ENCODE results near the gene PAPLN. TPM values are rescaled to one million over a fixed set of nuclear protein-coding genes. Genes with fewer than 3 reads are reported as not detected.

PAPLN gene
- polyA plus RNA-seq, 1 donor (not counting 4 experiments of a cell fraction or from before 2014, with no cell fraction given), result 8.2 TPM

GRCh38 chr14:73264885-73265720 lies 27.8 kb downstream of the PAPLN start:
- Histone ChIP-seq H4K20me1 (ENCODE audit: control insufficient read depth, extremely low read depth, insufficient read depth, low read length) (no peaks in the 10 kb centered on the region), H3K4me3 (ENCODE audit: control insufficient read depth in 2 of 3, extremely low read depth in 1 of 3, insufficient read depth in 2 of 3, low read depth in 1 of 3, low read length in 3 of 3) (no peak overlapping the region), H3K27ac (ENCODE audit: control insufficient read depth, insufficient read depth, low read length) (no peak overlapping the region), H3K36me3 (ENCODE audit: control insufficient read depth in 2 of 2, extremely low read depth in 1 of 2, insufficient read depth in 2 of 2, low read length in 2 of 2) (no peaks in the 10 kb centered on the region), H3K9me1 (ENCODE audit: control insufficient read depth, extremely low read depth, insufficient read depth, low read length) (no peaks in the 10 kb centered on the region), H3K79me2 (ENCODE audit: control insufficient read depth, insufficient read depth, low read length) (no peaks in the 10 kb centered on the region), H3K9ac (ENCODE audit: control insufficient read depth, extremely low read depth, insufficient read depth, low read length) (no peak overlapping the region), H3K27me3 (ENCODE audit: control insufficient read depth, extremely low read depth, insufficient read depth, low read length) (no peaks in the 10 kb centered on the region), H3K4me1 (ENCODE audit: control insufficient read depth, extremely low read depth, insufficient read depth, low read length) (no peaks in the 10 kb centered on the region), H3K4me2 (ENCODE audit: control insufficient read depth, extremely low read depth, insufficient read depth, low read depth, low read length) (no peak overlapping the region), H3K9me3 (ENCODE audit: control insufficient read depth, low read depth, low read length) (no peaks in the 10 kb centered on the region), H2AFZ (ENCODE audit: control insufficient read depth, low read length) (no peak overlapping the region)
- no peak for DNase-seq (ENCODE audit: low read depth, low spot score)
- TF ChIP-seq, protein P1, sequence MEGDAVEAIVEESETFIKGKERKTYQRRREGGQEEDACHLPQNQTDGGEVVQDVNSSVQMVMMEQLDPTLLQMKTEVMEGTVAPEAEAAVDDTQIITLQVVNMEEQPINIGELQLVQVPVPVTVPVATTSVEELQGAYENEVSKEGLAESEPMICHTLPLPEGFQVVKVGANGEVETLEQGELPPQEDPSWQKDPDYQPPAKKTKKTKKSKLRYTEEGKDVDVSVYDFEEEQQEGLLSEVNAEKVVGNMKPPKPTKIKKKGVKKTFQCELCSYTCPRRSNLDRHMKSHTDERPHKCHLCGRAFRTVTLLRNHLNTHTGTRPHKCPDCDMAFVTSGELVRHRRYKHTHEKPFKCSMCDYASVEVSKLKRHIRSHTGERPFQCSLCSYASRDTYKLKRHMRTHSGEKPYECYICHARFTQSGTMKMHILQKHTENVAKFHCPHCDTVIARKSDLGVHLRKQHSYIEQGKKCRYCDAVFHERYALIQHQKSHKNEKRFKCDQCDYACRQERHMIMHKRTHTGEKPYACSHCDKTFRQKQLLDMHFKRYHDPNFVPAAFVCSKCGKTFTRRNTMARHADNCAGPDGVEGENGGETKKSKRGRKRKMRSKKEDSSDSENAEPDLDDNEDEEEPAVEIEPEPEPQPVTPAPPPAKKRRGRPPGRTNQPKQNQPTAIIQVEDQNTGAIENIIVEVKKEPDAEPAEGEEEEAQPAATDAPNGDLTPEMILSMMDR (optimal IDR thresholded peaks at IDR 0.05 in 1 of 3, IDR thresholded peaks at IDR 0.05 in 1 of 3, conservative IDR thresholded peaks at IDR 0.05 in 1 of 3; ENCODE audit: extremely low read depth in 1 of 3, insufficient read depth in 2 of 3, low read length in 3 of 3), result no peak
- no peak for TF ChIP-seq EZH2 (IDR thresholded peaks at IDR 0.05; ENCODE audit: low read length)
- dilution Hi-C loops (cut with MboI; ENCODE audit: extremely low pct_ligation_motif_present, low sequenced_read_pairs), result no loop called here
- FAIRE-seq, result no peak

DNA sequence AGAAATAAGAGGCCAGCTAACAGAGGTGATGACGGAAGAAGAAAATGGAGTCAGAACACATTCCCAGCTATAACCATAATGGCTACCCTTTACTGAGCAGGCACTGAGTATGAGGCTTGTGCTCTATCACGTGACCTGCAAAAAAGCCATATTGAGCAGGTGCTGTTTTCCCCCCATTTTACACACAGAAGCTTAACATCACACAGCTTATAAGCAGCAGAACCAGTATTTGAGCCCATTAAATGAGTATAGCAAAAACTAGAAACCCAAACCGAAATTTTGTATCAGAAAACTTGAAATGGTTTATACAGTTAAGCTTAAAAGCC lies 28.4 kb downstream of the PAPLN start:
- no peak overlapping the region for H3K4me3 ChIP-seq (ENCODE audit: control insufficient read depth in 2 of 3, extremely low read depth in 1 of 3, insufficient read depth in 2 of 3, low read depth in 1 of 3, low read length in 3 of 3)
- DNase-seq (ENCODE audit: low read depth, low spot score) (no peak), FAIRE-seq (no peak)
- H3K9ac ChIP-seq (ENCODE audit: control insufficient read depth, extremely low read depth, insufficient read depth, low read length), result no peak overlapping the region
- H3K27me3 ChIP-seq (ENCODE audit: control insufficient read depth, extremely low read depth, insufficient read depth, low read length), result no peaks in the 10 kb centered on the region
- TF ChIP-seq, protein P1 (optimal IDR thresholded peaks at IDR 0.05 in 1 of 3, IDR thresholded peaks at IDR 0.05 in 1 of 3, conservative IDR thresholded peaks at IDR 0.05 in 1 of 3; ENCODE audit: extremely low read depth in 1 of 3, insufficient read depth in 2 of 3, low read length in 3 of 3), result no peak
- TF ChIP-seq EZH2 (IDR thresholded peaks at IDR 0.05; ENCODE audit: low read length), result no peak
- H3K4me1 ChIP-seq (ENCODE audit: control insufficient read depth, extremely low read depth, insufficient read depth, low read length), result no peaks in the 10 kb centered on the region
- no peaks in the 10 kb centered on the region for H3K9me1 ChIP-seq (ENCODE audit: control insufficient read depth, extremely low read depth, insufficient read depth, low read length)
- H2AFZ ChIP-seq (ENCODE audit: control insufficient read depth, low read length), result no peak overlapping the region
- H3K4me2 ChIP-seq (ENCODE audit: control insufficient read depth, extremely low read depth, insufficient read depth, low read depth, low read length), result no peak overlapping the region
- H3K9me3 ChIP-seq (ENCODE audit: control insufficient read depth, low read depth, low read length), result no peaks in the 10 kb centered on the region
- dilution Hi-C loops (cut with MboI; ENCODE audit: extremely low pct_ligation_motif_present, low sequenced_read_pairs), result no loop called here
- H4K20me1 ChIP-seq (ENCODE audit: control insufficient read depth, extremely low read depth, insufficient read depth, low read length), result no peaks in the 10 kb centered on the region
- no peaks in the 10 kb centered on the region for H3K79me2 ChIP-seq (ENCODE audit: control insufficient read depth, insufficient read depth, low read length)
- H3K27ac ChIP-seq (ENCODE audit: control insufficient read depth, insufficient read depth, low read length), result no peak overlapping the region
- peaks cover 1 to 4% of the 10 kb centered on the region in 2 experiments for H3K36me3 ChIP-seq (ENCODE audit: control insufficient read depth in 2 of 2, extremely low read depth in 1 of 2, insufficient read depth in 2 of 2, low read length in 2 of 2)
